Femur (tissue), 1 donor: ENCODE data around the gene KCNE2.
"Not testable (repeated sequence)": the region's sequence is repeated elsewhere in the genome, so short reads cannot be mapped to it uniquely, and the experiment has no call there.

Experiments
- DNase-seq: peaks from one replicate; pipeline ENCODE4 v3.0.0-alpha.2; 2017

The KCNE2 gene

DNA sequence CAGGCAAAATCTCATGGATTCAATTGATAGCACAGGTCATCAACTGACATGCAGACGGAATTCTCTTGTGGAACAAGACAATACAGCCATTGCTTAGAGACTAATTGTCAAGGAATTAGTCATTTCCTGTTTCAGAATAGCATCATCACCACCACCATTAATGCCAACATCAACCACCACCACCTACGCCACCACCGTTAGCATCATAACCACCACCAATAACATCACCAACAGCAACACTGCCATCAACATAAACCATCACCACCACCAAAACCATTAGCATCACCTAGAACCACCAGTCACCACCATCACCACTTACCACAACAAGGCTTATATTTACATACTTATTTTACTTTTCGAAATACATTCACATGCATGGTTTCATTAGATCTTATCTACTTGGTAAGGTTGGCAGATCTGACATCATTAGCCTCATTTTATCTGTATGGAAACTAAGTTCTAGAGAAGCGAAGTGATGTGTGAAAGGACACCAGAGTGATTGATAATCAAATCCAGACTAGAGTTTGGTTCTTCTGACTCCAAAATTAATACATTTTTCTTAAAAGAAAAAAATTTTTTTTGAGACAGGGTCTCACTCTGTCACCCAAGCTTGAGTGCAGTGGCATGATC is 53.8 kb downstream of the KCNE2 start:
- not testable (repeated sequence) for DNase-seq
